ENCODE data around the gene DENND6A. TPM values are rescaled to one million over a fixed set of nuclear protein-coding genes. Genes with fewer than 3 reads are reported as not detected.
"Not testable (repeated sequence)": the region's sequence is repeated elsewhere in the genome, so short reads cannot be mapped to it uniquely, and the experiment has no call there.

The DENND6A gene
- total and polyA plus RNA-seq, 2 of the 8 experiments (the other 6 are each of a cell fraction or from before 2014, with no cell fraction given), result 7.8 to 14.8 TPM

DNA sequence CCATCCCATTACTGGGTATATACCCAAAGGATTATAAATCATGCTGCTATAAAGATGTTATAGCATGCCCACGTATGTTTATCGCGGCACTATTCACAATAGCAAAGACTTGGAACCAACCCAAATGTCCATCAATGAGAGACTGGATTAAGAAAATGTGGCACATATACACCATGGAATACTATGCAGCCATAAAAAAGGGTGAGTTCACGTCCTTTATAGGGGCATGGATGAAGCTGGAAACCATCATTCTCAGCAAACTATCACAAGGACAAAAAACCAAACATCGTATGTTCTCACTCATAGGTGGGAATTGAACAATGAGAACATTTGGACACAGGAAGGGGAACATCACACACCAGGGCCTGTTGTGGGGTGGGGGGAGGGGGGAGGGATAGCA lies 81.0 kb downstream of the DENND6A start:
- H2BK120ac ChIP-seq (replicated peaks; ENCODE audit: low read depth, low read length); FAIRE-seq; H2AK5ac ChIP-seq (ENCODE audit: low read depth, low read length); H4K20me1 ChIP-seq (replicated peaks in 1 of 2; ENCODE audit: control insufficient read depth in 1 of 2, insufficient read depth in 2 of 2, low read length in 2 of 2); H2AFZ ChIP-seq (ENCODE audit: low read length); H3K79me2 ChIP-seq (ENCODE audit: control insufficient read depth in 1 of 2, insufficient read depth in 2 of 2, low read length in 2 of 2); H2BK12ac ChIP-seq (ENCODE audit: low read depth, low read length); H3K27me3 ChIP-seq (replicated peaks in 1 of 4; ENCODE audit: control insufficient read depth in 3 of 4, extremely low read depth in 1 of 4, insufficient read depth in 3 of 4, low read length in 3 of 4); H2BK15ac ChIP-seq (ENCODE audit: low read length); H3K18ac ChIP-seq (ENCODE audit: extremely low read depth, low read length); H3K56ac ChIP-seq (replicated peaks; ENCODE audit: insufficient read length, low read depth, low read length); H3K27ac ChIP-seq (ENCODE audit: low read depth, low read length); H4K5ac ChIP-seq (ENCODE audit: insufficient read length, low read depth, low read length); H4K91ac ChIP-seq (replicated peaks; ENCODE audit: insufficient read length, low read length); H3K9me3 ChIP-seq (ENCODE audit: insufficient read depth in 2 of 2, low read depth in 1 of 2, low read length in 1 of 2); H2BK20ac ChIP-seq (ENCODE audit: low read length); H3K36me3 ChIP-seq (ENCODE audit: control insufficient read depth in 2 of 4, insufficient read depth in 4 of 4, low read length in 3 of 4); H3K4me3 ChIP-seq (ENCODE audit: extremely low read depth in 1 of 4, insufficient read depth in 2 of 4, low read depth in 3 of 4, low read length in 4 of 4); H4K8ac ChIP-seq (ENCODE audit: extremely low read depth, insufficient read depth, low read length); H3K23ac ChIP-seq (ENCODE audit: insufficient read length); H2BK5ac ChIP-seq (ENCODE audit: low read depth, low read length); H3K9ac ChIP-seq (replicated peaks in 1 of 4; ENCODE audit: extremely low read depth in 1 of 4, low read depth in 3 of 4, low read length in 3 of 4); H3K4me1 ChIP-seq (replicated peaks in 1 of 4; ENCODE audit: control insufficient read depth in 3 of 4, insufficient read depth in 4 of 4, low read length in 3 of 4); DNase-seq (ENCODE audit: low read depth in 1 of 2, low spot score in 2 of 2); H3K4me2 ChIP-seq (ENCODE audit: insufficient read depth in 1 of 2, low read depth in 2 of 2, low read length in 2 of 2); H3K14ac ChIP-seq (ENCODE audit: insufficient read length); H3K23me2 ChIP-seq (ENCODE audit: low read depth, low read length); H3K79me1 ChIP-seq (ENCODE audit: low read depth, low read length); H3K4ac ChIP-seq (replicated peaks; ENCODE audit: insufficient read length, low read depth, low read length): not testable (repeated sequence)
- ChIA-PET CTCF (ENCODE audit: partially characterized antibody) (interaction anchor here (0.6 kb wide), 1 partner anchor 204 kb away, joined by 4 read pairs; no protein-coding TSS in a partner anchor), POLR2A (ENCODE audit: partially characterized antibody) (interaction anchor here (0.8 kb wide), 1 partner anchor 225 kb away, joined by 3 read pairs; no protein-coding TSS in a partner anchor)
- 94% methylated on average over 5 of the region's 5 CpGs; no CpG with 5 or more reads in 1 of the 2 experiments for WGBS, 2 experiments (ENCODE audit: extremely low coverage in 1 of 2, insufficient coverage in 1 of 2, insufficient read length in 1 of 2, insufficient replicate concordance in 2 of 2, low coverage in 1 of 2, low lambda C conversion rate in 2 of 2, missing lambda C conversion rate in 1 of 2)
